ENCODE measurements around the gene MINDY4.
A peak's percentile ranks its signal among the peaks of the same experiment; 100 is the strongest.

DNA sequence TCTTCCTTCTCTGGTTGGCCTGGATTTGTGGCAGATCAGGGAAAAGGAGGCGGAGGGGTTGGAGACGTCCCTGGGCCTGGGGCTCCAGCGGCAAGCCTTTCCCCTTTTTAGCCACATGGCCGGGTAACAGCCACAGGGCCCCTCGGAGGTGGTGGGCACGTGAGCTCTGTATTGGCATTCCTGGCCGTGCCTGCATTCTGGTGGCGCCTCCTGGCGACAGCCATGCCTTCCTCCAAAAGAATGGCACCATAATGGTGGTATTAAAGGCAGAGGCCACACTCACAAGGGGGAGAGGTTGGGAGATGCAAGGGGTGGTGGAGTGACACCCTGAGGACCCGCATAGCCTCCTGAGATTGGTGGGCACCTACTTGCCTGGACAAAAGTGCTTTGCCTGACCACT lies 137.5 kb downstream of the MINDY4 start:
- TF ChIP-seq, protein P1, sequence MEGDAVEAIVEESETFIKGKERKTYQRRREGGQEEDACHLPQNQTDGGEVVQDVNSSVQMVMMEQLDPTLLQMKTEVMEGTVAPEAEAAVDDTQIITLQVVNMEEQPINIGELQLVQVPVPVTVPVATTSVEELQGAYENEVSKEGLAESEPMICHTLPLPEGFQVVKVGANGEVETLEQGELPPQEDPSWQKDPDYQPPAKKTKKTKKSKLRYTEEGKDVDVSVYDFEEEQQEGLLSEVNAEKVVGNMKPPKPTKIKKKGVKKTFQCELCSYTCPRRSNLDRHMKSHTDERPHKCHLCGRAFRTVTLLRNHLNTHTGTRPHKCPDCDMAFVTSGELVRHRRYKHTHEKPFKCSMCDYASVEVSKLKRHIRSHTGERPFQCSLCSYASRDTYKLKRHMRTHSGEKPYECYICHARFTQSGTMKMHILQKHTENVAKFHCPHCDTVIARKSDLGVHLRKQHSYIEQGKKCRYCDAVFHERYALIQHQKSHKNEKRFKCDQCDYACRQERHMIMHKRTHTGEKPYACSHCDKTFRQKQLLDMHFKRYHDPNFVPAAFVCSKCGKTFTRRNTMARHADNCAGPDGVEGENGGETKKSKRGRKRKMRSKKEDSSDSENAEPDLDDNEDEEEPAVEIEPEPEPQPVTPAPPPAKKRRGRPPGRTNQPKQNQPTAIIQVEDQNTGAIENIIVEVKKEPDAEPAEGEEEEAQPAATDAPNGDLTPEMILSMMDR (conservative IDR thresholded peaks at IDR 0.05; ENCODE audit: low read depth, low read length), result peak; percentile 30
- TF ChIP-seq SMC3 (IDR thresholded peaks at IDR 0.05; ENCODE audit: low read depth, low read length) (no peak), MAFK (IDR thresholded peaks at IDR 0.05; ENCODE audit: low read depth, low read length) (no peak), POLR2A (IDR thresholded peaks at IDR 0.05; ENCODE audit: low read depth, low read length) (no peak)

Measured in IMR-90 (cell line).